HG02885 (cell line): ENCODE data around the gene SPATA19.

Source experiments
- ATAC-seq: cut with Tn5 transposase; IDR thresholded peaks from one replicate; pipeline ENCODE4 v1.9.1; 2021; ENCODE audit warnings: mild to moderate bottlenecking; ENCODE audit not compliant: unreplicated experiment, poor library complexity

The SPATA19 gene

DNA sequence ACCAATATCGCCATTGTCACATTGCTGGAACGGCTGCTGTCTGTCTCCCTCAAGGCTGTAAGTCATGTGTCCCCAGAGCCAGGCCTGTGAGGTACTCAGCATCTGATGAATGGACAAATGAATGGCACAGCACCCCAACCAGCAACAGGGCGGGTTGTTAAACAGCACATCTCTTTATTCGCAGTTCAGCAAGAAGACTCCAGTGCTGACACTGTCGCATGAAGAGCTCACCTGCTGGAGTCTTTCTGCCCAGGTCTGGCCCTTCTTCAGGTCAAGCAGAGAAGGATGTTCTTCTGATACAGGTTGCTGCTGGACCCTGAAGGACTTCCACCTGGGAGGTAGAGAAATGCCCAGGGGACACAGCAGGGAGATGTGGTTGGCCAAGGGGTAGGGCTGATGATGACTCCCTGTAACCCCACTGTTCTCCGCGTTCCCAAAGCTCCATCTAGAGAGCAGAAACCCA, 4.8 kb downstream of the SPATA19 start:
- ATAC-seq, result no peak

DNA sequence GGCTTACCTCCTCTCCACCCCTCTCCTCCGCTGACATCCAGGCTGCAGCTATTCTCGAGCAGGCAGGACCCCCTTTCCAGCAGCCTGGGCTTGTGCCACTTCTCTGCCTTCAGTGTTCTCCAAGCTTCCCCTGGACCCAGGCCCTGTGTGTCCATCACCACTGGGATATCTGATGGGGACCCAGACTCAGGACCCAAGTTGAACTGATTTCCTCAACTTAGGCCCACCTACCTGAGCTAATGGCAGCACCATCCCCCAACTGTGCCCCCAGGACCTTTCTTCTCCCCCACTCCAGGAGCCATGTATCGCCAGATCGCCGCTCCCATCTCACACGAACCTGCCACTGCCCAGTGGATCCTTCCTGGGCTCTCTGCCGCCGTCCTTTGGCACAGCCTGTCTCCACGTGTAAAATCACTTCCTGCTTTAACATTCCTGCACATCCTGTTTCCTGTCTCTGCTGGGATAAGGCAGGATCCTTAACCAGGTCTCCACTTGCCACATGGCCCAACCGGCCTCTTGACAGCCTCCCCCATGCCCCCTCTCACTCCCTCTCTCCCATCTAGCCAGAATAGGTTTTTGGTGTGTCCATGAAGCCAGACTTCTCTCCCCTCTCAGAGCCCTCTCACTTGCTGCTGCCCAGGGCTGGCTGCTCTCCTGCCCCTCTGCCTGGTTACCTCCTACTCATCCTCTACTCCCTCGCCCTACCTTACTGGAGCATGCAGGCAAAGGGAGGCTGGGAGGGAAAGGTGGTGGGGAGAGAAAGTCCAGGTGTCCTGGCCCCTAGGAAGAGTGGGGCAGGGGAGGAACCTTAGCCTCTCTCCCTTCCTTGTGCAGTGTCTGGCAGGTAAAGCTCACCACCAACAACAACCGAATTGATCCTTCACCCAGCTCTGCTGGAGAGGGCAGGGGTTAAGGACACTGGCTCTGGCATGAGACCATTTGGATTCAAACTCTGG, 9.4 kb downstream of the SPATA19 start:
- peak; percentile 9 for ATAC-seq

DNA sequence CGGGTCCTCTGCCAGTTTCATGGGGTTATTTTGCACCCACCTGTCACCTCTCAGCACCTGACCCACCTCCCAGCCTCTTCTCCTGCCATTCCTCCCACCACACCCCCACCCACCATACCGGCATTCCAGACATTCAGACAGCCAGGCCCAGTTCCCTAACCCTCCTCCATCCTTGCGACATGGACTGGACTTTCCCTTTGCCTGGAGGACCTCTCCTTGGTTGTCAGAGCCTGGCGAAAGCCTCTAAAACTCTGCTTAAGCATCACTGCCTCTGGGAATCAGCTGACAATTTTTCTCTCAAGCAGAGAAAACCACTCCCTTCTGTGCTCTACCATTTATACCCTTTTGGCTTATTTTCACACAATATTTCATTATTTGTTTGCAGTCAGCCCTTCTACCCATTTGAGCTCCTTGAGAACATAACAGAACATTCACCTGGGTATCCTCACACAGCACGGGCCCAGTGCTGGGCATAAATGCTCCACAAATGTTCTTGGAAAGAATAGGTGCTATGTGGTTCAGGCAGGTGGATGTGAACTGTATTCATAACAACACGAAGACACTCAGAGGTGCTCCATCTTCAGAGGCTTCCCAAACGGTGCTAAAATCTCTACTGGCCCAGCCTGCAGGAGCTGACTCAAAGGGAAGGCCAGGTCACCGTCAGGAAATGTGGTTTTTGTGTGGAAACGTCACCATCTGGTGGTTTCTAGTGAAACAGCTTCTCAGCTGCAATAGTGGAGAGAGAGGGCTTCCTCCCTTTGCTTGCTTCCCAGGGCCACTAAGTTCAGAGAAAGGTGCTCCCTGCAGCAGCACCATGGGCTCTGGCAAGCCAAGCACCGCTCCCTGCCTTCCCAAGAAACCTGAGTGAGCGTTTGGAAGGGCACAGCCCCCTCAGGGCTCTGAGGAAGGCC, 10.4 kb downstream of the SPATA19 start:
- ATAC-seq, result peak; percentile 93

DNA sequence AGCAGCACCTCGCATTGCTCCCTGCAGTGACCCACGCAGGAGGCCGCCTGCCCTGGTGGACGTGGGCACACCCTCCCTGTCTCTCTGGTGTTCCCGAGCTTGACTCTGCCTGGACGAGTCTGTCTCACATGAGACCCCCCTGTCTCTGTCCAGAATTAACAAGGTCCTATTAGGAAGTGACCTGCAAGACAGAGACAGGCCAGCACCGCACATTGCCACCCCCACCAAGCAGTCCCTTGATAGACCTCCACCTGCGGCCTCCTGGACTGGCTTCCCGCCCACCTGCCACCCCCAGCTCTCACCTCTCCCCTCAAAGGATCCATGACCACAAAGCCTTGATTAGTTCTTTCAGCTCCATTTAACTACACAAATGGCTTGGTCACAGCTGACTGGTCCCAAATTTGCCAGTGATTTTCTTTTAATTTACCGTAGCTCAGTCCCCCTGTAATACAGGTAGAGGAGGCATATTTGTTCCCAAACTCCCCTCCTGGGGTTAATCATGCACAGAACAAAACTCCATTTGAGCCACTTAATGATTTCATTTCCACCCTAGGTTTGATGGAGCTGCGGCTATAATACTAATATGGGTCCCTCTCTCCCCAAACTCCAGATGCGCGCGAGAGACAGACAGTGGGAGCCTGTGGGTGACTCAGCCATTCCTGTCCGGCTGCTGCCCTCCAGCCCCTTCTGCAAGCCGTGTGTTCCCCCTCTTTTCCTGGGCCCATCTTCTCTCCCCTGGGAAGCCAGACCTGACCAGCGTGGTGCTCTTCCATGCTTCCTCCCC, 11.2 kb downstream of the SPATA19 start:
- no peak for ATAC-seq

DNA sequence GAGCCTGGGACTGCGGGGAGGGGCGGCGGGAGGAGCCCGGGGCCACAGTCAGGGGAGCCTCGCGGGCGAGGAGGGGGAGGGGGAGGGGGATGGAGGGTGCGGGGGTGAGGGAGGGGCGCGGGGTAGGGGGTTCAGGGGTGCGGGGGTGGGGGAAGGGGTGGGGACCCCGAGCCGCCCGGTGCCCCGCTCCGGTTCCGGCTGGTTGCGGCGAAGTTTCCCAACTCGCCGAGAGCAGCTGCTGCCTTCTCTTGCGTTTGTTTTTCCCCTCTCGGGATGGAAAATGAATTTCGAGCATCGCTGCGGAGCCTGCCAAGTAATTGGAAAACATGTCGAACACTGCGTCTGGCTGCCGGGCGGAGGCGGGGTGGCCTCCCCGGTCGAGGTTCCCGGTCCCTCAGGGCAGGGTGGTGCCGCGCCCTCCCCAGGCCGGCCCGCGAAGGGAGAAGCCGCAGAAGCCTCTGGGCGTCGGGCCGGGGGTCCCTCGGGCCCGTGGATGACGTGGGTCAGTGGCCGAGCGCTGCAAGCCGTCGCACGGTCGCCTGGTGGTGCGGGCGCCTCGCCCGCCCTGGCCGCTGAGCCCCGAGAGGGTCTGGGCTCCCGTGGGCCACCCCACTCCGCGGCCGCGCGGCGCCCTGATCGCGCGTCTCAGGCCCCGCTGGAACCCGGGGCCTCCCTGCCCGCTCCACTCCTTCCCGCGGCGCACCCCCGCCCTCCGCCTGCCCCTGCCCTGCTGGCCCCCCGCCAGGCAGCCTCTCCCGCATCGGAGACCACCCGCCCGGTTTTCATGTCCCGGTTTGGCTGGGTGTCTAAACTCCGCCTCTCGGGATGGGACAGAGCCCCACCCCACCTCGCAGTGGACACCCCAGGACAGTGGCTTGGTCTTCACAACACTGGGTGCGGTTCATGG, 12.1 kb downstream of the SPATA19 start:
- ATAC-seq, result no peak

DNA sequence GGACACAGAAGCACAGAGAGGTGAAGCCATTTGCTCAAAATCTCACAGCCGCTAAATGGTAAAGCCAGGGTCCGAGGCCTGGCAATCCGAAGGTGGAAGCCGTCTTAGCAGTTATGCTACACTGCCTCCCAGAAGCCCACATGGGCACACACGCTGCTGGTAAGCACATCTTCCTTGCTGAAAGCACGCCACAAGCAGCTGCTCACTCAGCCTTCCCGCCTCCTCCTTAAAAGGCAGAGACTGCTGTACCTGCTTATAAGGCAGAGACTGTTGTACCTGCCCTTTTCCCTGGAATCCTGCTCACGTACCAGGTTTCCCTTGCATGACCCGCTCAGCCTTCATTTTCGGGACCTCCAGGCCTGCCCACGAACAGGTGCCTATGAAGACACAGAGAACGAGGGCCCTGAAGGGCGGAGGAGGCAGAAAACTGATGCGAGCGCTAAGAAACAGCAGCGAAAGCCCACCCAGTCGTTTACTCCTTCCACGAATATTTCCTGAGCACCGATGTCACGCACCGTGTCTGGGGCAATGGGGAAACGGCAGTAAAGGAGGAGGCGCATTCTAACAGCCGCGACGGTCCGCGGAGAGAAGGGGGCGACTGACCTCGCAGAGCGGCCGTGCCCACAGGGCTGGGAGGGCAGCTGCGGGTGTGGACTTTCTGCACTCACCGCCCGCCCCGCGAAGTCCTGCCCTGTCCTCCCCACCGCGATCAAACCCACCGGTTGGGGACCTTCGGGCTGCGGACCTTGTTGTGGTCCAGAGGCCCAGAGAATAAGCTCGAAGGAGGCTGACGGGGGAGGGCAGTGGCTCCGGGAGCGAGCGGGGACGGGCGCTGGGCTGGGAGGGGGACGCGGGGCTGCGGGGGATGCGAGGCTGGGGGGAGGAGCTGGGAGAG, 13.0 kb downstream of the SPATA19 start:
- no peak for ATAC-seq

DNA sequence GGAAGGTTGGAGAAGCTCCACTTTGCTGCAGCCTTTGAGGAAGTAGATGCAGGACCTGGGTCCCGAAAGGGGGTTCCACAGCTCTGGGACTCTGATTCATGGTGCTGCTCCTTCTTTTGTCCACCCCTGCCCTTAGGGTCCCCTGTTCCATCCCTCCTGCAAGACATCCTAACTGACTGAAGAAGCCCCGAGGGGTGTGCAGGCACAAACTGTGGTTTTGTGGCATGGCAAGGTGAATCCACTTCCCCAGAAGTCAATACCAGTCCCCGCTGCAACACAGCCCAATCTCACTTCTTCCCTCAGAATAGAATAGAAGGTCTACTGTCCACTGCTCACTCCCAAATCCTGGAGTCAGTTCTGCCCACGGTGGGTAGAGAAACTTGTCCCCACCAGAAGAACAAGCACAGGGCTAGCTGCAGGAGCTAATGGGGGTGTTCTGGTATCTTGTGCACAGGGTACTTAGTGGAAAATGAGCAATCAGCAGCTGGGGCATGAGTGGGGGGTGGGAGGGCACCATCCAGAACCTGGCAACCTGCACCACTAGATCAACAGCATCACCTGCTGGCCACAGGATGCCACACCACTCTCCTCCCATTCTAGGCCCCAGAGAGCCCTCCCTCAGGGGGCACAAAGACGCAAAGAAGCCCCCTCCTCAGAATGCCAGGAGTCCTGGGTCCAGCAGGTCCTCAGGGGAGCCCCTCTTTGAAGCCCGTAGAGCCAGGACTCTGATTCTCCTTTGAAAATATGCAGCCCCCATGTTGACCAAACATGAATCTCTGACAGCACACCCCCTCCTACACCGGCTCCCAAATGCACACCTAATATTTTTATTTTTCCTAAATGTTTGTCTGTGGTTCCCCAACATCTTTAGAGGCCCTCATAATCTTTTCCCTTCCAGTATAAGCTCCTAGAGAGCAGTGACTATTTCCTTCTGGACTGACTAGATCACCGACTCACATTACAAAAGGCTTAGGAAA, 14.1 kb downstream of the SPATA19 start:
- ATAC-seq, result no peak

DNA sequence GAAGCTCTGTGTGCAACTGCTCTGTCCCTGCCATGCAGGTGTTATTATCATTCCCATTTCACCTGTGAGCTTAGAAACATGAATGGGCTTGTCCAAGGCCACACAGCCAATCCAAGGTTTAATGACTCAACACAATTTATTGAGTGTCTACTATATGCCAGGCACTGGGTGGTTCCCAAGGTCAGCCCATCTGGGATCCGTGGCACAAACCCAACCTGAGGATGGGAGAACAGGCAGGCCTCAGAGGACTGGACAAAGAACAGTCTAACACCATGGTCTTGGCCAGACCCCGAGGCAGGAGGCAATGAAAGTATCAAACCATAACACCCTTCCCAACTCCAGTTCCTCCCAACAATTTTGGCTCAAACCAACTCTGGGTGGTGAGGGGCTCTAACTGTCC, 15.7 kb downstream of the SPATA19 start:
- ATAC-seq, result no peak

DNA sequence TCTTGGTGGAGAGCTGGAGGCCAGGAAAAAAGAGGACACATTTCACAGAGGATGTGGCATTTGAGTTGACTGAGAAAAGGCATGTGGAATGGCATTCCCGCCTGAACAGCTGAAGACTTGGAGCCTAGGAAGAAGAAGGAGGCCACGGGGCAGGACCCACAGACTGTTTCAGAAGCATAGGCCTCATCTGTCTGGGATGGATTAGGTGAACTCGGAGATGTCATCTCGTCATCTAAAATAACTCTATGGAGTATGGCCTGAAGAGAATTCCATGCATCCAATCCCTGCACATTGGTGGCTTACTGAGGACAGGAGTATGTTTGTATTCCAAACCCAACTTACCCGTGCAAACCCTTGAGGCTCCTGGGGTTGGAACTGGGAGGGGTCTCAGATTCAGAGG, 16.4 kb downstream of the SPATA19 start:
- no peak for ATAC-seq

DNA sequence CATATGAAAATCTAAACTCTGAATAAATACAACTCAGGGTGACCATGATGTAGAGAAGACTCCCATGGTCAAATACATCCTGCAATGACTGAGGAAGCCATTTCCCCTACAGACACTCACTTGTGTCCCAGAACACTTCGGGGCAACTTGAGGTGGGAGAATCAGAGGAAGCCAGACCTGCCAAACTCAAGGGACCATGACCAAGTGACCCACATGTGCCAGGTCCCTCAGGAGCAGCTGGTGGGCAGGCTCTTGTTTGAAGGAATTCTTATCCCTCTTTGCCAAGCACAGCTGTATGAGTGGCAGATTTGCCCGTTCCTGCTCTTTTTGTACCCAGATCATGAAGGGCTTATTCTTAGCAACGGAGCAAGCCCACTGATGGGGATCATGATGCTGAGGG, 17.8 kb downstream of the SPATA19 start:
- no peak for ATAC-seq

DNA sequence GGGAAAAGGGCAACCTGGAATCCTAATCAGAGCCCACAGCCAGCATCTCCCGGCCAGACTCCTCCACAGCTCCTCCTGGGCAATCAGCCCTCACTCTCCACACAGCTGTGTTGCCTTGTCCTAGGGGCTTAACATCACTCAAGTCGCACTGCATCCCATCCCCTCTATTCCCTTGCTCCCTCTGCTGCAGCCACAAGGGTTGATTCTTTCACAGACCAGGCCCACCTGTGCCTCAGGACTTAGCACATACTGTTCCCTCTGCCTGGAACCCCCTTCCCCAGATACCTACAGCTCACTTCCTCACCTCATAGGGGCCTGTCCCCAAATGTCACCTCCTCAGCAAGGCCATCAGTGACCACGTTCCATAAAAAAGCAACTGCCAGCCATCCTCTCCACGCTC, 18.4 kb downstream of the SPATA19 start:
- no peak for ATAC-seq

DNA sequence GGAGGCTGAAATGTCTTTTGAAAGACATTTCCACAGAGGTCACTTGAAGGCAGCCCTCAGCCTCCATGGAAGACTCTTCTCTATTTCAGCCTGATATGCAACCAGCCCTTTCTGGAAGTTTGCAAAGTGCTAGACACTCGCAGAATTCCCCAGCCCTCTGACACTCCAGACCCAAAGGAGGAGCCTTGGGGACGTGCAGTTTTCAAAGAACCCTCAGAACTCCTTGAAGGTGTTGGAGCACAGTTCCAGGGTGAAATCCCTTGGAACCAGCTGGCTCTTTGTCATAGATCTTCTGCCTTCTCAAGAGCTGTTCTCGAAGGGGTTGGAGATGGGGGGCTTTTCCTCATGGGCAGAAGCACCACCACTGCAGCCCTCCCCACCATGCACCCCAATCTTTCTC, 19.6 kb downstream of the SPATA19 start:
- ATAC-seq, result no peak

DNA sequence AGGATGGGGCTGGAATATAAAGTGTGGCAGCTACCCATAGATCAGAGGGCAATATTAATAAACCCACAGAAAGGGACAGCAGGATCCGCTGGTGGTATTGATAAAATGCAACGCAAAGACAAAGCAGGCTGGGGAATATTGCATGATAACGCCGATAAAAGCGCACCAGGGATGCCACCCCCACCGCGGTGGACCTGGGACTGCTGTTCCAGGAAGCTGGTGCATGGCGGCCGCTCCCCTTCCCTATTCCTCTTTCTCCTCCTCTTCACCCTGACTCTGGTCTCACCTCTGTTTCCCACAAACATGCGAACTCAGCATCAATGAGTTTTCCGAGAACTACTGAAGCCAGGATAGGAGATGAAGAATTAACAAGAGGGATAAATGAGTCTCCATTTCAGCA, 20.2 kb downstream of the SPATA19 start:
- ATAC-seq, result no peak

DNA sequence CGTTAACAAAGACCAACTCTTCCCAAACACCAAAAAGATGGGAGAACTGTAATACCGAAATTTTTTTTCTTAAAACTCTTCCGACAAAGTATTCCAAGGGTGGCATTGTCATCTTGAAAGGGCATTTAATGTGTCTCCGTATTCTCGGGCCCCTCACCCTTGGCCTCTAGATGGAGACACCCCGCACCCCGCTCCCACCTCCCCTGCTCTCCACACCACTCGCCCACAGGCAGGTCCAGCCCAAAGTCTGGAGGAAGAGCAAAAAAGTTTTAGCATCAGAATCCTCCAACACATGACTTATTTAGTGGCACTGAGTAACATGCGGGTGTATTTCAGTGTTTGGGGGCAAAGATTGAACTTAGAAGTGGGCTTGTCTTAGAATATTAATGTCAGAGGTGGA, 20.7 kb downstream of the SPATA19 start:
- no peak for ATAC-seq

DNA sequence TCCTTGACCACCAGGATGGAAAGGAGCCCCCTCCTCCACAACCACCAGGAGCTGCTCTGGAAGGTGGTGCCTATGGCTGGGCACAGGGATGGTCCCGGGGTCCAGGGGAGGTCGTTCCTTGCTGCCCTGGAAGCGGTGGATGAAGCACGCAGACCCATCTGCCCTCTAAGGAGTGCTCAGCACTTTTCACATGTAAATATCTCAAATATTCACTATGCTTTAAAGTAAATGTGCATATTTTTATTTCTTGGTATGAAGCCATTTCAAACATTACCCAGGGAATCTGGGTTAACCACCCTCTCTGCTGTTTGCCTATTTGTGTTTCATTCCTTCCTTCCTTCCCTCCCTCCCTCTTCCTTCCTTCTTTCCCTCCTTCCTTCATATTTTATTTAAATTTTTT, 21.7 kb downstream of the SPATA19 start:
- ATAC-seq, result no peak

DNA sequence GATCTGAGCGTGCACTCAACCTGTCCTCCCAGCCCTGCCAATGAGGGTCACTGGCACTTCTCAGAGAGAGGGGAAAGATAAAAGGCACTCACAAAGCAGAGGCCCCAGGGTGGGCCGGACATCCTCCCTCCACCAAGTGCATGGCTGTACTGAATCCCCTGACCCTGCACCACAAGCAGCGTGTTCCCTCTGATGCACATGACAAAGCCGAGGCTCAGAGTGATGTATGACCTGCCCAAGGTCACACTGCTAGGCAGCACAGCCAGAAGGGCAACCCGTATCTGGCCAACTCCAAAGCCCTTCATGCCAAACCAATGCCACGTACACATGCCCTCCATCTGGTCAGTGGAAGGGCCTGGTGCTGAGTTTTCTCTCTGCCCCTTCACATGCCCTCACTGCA, 22.1 kb downstream of the SPATA19 start:
- ATAC-seq, result no peak

DNA sequence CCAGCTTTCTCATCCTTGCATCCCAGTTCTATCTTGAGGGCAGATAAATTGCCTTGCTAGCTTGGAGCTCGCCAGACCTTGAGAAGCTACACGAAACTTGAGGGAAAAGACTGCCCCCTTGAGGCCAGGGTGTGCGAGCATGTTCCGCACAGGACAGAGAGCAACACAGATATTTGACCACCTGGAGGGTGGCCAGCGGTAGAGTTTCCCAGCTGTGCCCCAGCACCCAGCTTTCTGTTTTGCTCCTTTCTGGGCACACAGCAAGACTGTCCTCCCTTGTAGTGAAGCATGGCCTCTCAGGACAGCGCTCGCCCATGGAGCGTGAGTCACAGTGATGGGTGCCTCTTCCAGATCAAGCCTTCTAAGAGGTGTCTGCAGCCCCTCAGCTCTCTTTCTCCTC, 23.5 kb downstream of the SPATA19 start:
- ATAC-seq, result peak; percentile 72
